Psoas muscle (tissue), 8 donors: ENCODE measurements around the gene TATDN3. TPM values are rescaled to one million over a fixed set of nuclear protein-coding genes. Genes with fewer than 3 reads are reported as not detected.

Experiments
- ATAC-seq, 4 donors: fragments of 200-7000 bp; cut with Tn5 transposase; one replicate each; pipeline ENCODE4 v1.9.1; 2020; ENCODE audit warnings: moderate library complexity in 3 of 4, mild to moderate bottlenecking in 2 of 4
- DNase-seq, 2 donors: peaks; one replicate each; pipeline ENCODE4 v3.0.0-alpha.2; 2020
- H3K27ac ChIP-seq: fragments of 200-600 bp; one replicate; pipeline ENCODE4 v1.8.0; 2022
- H3K27me3 ChIP-seq, 3 donors: fragments of 200-600 bp in 1 of 3; one replicate each; pipeline versions ENCODE4 v1.6.1 to v1.8.0; 2013 to 2022; ENCODE audit warnings: low read length in 2 of 3, mild to moderate bottlenecking in 2 of 3, moderate library complexity in 1 of 3; ENCODE audit not compliant: insufficient read depth in 3 of 3
- H3K36me3 ChIP-seq, 2 donors: fragments of 200-600 bp in 1 of 2; one replicate each; pipeline versions ENCODE4 v1.6.1 to v1.8.0; 2013 to 2022; ENCODE audit warnings: low read depth in 1 of 2, mild to moderate bottlenecking in 1 of 2, moderate library complexity in 1 of 2; ENCODE audit not compliant: insufficient read depth in 1 of 2
- H3K4me1 ChIP-seq: fragments of 200-600 bp; one replicate; pipeline ENCODE4 v1.8.0; 2022
- H3K4me3 ChIP-seq: fragments of 200-600 bp; one replicate; pipeline ENCODE4 v1.8.0; 2022; ENCODE audit warnings: mild to moderate bottlenecking
- H3K9me3 ChIP-seq: fragments of 200-600 bp; one replicate; pipeline ENCODE4 v1.8.0; 2022
- CTCF ChIP-seq: fragments of 200-600 bp; IDR thresholded peaks from one replicate; pipeline ENCODE4 v1.8.0; 2022; ENCODE audit warnings: antibody characterized with exemption
- WGBS, 3 donors: extraction: QIAGEN DNeasy Blood & Tissue Kit; methylation state at CpG; one replicate each; pipeline versions ENCODE4 v1.1.6 to v1.1.7; 2013; 5-methylcytosine and 5-hydroxymethylcytosine counted together
- intact Hi-C, 2 donors: fragments of 100-400 bp; cut with DNase I; formaldehyde crosslinking; loops; one replicate each; pipeline versions ENCODE4 v1.11.0 to v1.14.2; 2022
- polyA plus RNA-seq, 3 donors: library from polyadenylated mRNA; stranded (reverse); fragments of 200-250 nt; gene quantifications; one replicate each; pipeline ENCODE4 v1.2.3, GENCODE V29; 2013
- total RNA-seq, 4 donors: library from RNA; stranded (reverse); fragmentation: NEBNext Ultra II Directional in 2 of 4; extraction: Animal tissue kit (Norgen Biotek cat#: 25700) in 2 of 4; gene quantifications; one replicate each; pipeline versions ENCODE4 v1.2.1 to v1.2.4, GENCODE V29; 2021 to 2023
- donor health status: healthy with polysubstance abuse.
- donor health status: DM: no; HTN: no; CAD: no; lungs with moderate emphysema.
- donor health status: Bipolar disorder and iron deficiency.
- donor health status: healthy.
- donor health status: DM: yes; HTN: yes; CAD: no.
- donor health status: DM: no; HTN: no; CAD: no.
- donor health status: DM: no; HTN: no; CAD: no.
- donor health status: DM: yes; HTN: yes; CAD: no.

The TATDN3 gene
- total and polyA plus RNA-seq, 7 donors = 13.5 to 25.2 (median 21.4) TPM

DNA sequence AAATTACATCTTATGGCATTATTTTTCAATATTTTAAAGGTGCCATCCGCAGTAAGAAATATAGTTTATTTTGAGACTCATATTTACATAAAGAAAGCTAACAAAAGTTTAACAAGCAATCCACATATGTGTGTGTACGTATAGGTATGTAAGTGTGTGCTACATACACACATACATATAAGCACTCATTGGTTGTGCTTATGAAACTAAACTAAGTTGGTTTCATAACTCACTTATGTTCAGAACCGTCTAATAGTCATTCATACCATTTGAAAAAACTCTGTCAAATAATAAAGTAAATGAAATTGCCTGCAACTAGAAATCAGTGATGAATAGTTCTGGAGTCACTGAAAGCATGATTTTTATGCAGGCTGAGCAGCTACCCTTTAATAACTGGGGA lies 14.1 kb downstream of the TATDN3 start:
- H3K9me3 ChIP-seq = no peaks in the 10 kb centered on the region
- no peak for DNase-seq
- WGBS, 3 donors = 86 to 92% (median 87%) methylated on average over 3 of the region's 3 CpGs
- peaks cover 0 to 93% of the 10 kb centered on the region in 2 donors for H3K36me3 ChIP-seq
- no peaks in the 10 kb centered on the region for H3K27me3 ChIP-seq
- intact Hi-C loops = no loop called here
- no peaks in the 10 kb centered on the region for H3K4me1 ChIP-seq
- no peak for TF ChIP-seq CTCF
- no peak overlapping the region for H3K27ac ChIP-seq
- no peak for ATAC-seq
- H3K4me3 ChIP-seq = no peak overlapping the region

- 44 to 57% (median 49%) methylated on average over 5 of the region's 5 CpGs for WGBS, 3 donors
- no peak for DNase-seq
- H3K4me3 ChIP-seq = no peak overlapping the region
- ATAC-seq = peak in 1 of 4 donors; percentile 56
- intact Hi-C loops = loop anchor here (2.0 to 5.0 kb wide), 2 partner anchors 180 to 183 kb away; no protein-coding TSS in a partner anchor
- no peaks in the 10 kb centered on the region for H3K9me3 ChIP-seq
- peak; percentile 43 for TF ChIP-seq CTCF
- no peaks in the 10 kb centered on the region for H3K27me3 ChIP-seq
- peaks cover 6 to 41% of the 10 kb centered on the region in 2 donors for H3K36me3 ChIP-seq
- H3K4me1 ChIP-seq = no peaks in the 10 kb centered on the region
- no peak overlapping the region for H3K27ac ChIP-seq
These were observed 23.0 kb downstream of the TATDN3 start for GRCh38 chr1:212814537-212815334.

- DNase-seq = no peak
- H3K4me3 ChIP-seq = no peak overlapping the region
- TF ChIP-seq CTCF = no peak
- ATAC-seq = no peak
- H3K27me3 ChIP-seq = no peaks in the 10 kb centered on the region
- no peaks in the 10 kb centered on the region for H3K9me3 ChIP-seq
- WGBS, 3 donors = 88 to 94% (median 91%) methylated on average over 3 of the region's 3 CpGs
- H3K36me3 ChIP-seq = peaks cover 6 to 26% of the 10 kb centered on the region in 2 donors
- intact Hi-C loops = no loop called here
- H3K4me1 ChIP-seq = no peaks in the 10 kb centered on the region
- H3K27ac ChIP-seq = no peak overlapping the region
These were observed 25.0 kb downstream of the TATDN3 start for GRCh38 chr1:212816567-212817278.

GRCh38 chr1:212819726-212820125 lies 28.0 kb downstream of the TATDN3 start:
- ATAC-seq (no peak), DNase-seq (no peak)
- Histone ChIP-seq H3K27ac (no peak overlapping the region), H3K4me3 (no peak overlapping the region), H3K27me3 (no peaks in the 10 kb centered on the region), H3K36me3 (peaks cover 0 to 3% of the 10 kb centered on the region in 2 donors), H3K4me1 (no peaks in the 10 kb centered on the region), H3K9me3 (no peaks in the 10 kb centered on the region)
- no peak for TF ChIP-seq CTCF
- 49 to 57% (median 54%) methylated on average over 5 of the region's 5 CpGs for WGBS, 3 donors
- intact Hi-C loops = no loop called here
